Measurements from ENCODE around the gene SLC38A3.

Gene SLC38A3

GRCh38 chr3:50187750-50188149 is 17.3 kb upstream of the SLC38A3 start:
- no peak overlapping the region for H3K27ac ChIP-seq (ENCODE audit: low read length)
- no peaks in the 10 kb centered on the region for H3K4me1 ChIP-seq (ENCODE audit: low read length)
- H3K36me3 ChIP-seq (replicated peaks; ENCODE audit: low read depth, low read length): no peaks in the 10 kb centered on the region

GRCh38 chr3:50189274-50189673 is 15.8 kb upstream of the SLC38A3 start:
- no peaks in the 10 kb centered on the region for H3K79me2 ChIP-seq (ENCODE audit: low read length)
- no peaks in the 10 kb centered on the region for H3K4me1 ChIP-seq (ENCODE audit: low read length)
- no peaks in the 10 kb centered on the region for H3K36me3 ChIP-seq (replicated peaks; ENCODE audit: low read depth, low read length)
- H2AFZ ChIP-seq (ENCODE audit: low read depth, low read length): no peak overlapping the region
- H4K20me1 ChIP-seq (ENCODE audit: insufficient read depth, low read length): no peaks in the 10 kb centered on the region
- H3K9me3 ChIP-seq (ENCODE audit: insufficient read depth, low read length): no peaks in the 10 kb centered on the region
- no peak overlapping the region for H3K4me3 ChIP-seq (ENCODE audit: low read length)
- H3K27ac ChIP-seq (ENCODE audit: low read length): no peak overlapping the region
- H3K4me2 ChIP-seq (ENCODE audit: low read length): no peak overlapping the region
- H3K27me3 ChIP-seq (ENCODE audit: low read depth, low read length): no peaks in the 10 kb centered on the region
- TF ChIP-seq EZH2phosphoT487 (IDR thresholded peaks at IDR 0.05; ENCODE audit: low read depth): no peak
- peak; percentile 82 for TF ChIP-seq CTCF (IDR thresholded peaks at IDR 0.05; ENCODE audit: low read depth, low read length)
- H3K9ac ChIP-seq (ENCODE audit: low read length): no peak overlapping the region

More at GRCh38 chr3:50187750-50188149, 17.3 kb upstream of the SLC38A3 start:
- no peaks in the 10 kb centered on the region for H3K79me2 ChIP-seq (ENCODE audit: low read length)
- H3K9me3 ChIP-seq (ENCODE audit: insufficient read depth, low read length): no peaks in the 10 kb centered on the region
- H4K20me1 ChIP-seq (ENCODE audit: insufficient read depth, low read length): no peaks in the 10 kb centered on the region
- no peak overlapping the region for H2AFZ ChIP-seq (ENCODE audit: low read depth, low read length)
- no peak overlapping the region for H3K9ac ChIP-seq (ENCODE audit: low read length)
- no peak for TF ChIP-seq CTCF (IDR thresholded peaks at IDR 0.05; ENCODE audit: low read depth, low read length)
- TF ChIP-seq EZH2phosphoT487 (IDR thresholded peaks at IDR 0.05; ENCODE audit: low read depth): no peak
- H3K27me3 ChIP-seq (ENCODE audit: low read depth, low read length): no peaks in the 10 kb centered on the region
- H3K4me2 ChIP-seq (ENCODE audit: low read length): no peak overlapping the region
- H3K4me3 ChIP-seq (ENCODE audit: low read length): no peak overlapping the region

- H3K4me2 ChIP-seq (ENCODE audit: low read length): no peak overlapping the region
- H3K27me3 ChIP-seq (ENCODE audit: low read depth, low read length): no peaks in the 10 kb centered on the region
- TF ChIP-seq EZH2phosphoT487 (IDR thresholded peaks at IDR 0.05; ENCODE audit: low read depth): no peak
- TF ChIP-seq CTCF (IDR thresholded peaks at IDR 0.05; ENCODE audit: low read depth, low read length): no peak
These were observed 15.1 kb upstream of the SLC38A3 start for GRCh38 chr3:50189989-50190388.

GRCh38 chr3:50190936-50191660 is 14.0 kb upstream of the SLC38A3 start, which contains the start of gene GNAT1:
Gene GNAT1 (plus strand): TSS chr3:50191610. CDS start chr3:50191726, 116 bp downstream.
- Histone ChIP-seq H4K20me1 (ENCODE audit: insufficient read depth, low read length) (no peaks in the 10 kb centered on the region), H3K4me2 (ENCODE audit: low read length) (no peak within 1 kb of the TSS), H3K36me3 (replicated peaks; ENCODE audit: low read depth, low read length) (no peaks in the 10 kb centered on the region), H3K27me3 (ENCODE audit: low read depth, low read length) (no peaks in the 10 kb centered on the region), H3K4me3 (ENCODE audit: low read length) (no peak within 1 kb of the TSS), H3K27ac (ENCODE audit: low read length) (no peak within 1 kb of the TSS), H3K4me1 (ENCODE audit: low read length) (no peaks in the 10 kb centered on the region), H3K9ac (ENCODE audit: low read length) (no peak within 1 kb of the TSS), H3K79me2 (ENCODE audit: low read length) (no peaks in the 10 kb centered on the region), H2AFZ (ENCODE audit: low read depth, low read length) (no peak within 1 kb of the TSS), H3K9me3 (ENCODE audit: insufficient read depth, low read length) (no peaks in the 10 kb centered on the region)
- TF ChIP-seq CTCF (IDR thresholded peaks at IDR 0.05; ENCODE audit: low read depth, low read length) (no peak), EZH2phosphoT487 (IDR thresholded peaks at IDR 0.05; ENCODE audit: low read depth) (no peak)

More at GRCh38 chr3:50189989-50190388, 15.1 kb upstream of the SLC38A3 start:
- H3K4me1 ChIP-seq (ENCODE audit: low read length): no peaks in the 10 kb centered on the region
- H3K36me3 ChIP-seq (replicated peaks; ENCODE audit: low read depth, low read length): no peaks in the 10 kb centered on the region
- no peaks in the 10 kb centered on the region for H3K79me2 ChIP-seq (ENCODE audit: low read length)
- no peak overlapping the region for H3K4me3 ChIP-seq (ENCODE audit: low read length)
- H2AFZ ChIP-seq (ENCODE audit: low read depth, low read length): no peak overlapping the region
- H4K20me1 ChIP-seq (ENCODE audit: insufficient read depth, low read length): no peaks in the 10 kb centered on the region
- H3K9ac ChIP-seq (ENCODE audit: low read length): no peak overlapping the region
- no peak overlapping the region for H3K27ac ChIP-seq (ENCODE audit: low read length)
- H3K9me3 ChIP-seq (ENCODE audit: insufficient read depth, low read length): no peaks in the 10 kb centered on the region

Data from OCI-LY3 (cell line).